GM19328 (cell line): ENCODE measurements around the gene NDRG3.
"Not testable (repeated sequence)": the region's sequence is repeated elsewhere in the genome, so short reads cannot be mapped to it uniquely, and the experiment has no call there.

Experiments
- ATAC-seq: cut with Tn5 transposase; IDR thresholded peaks from one replicate; pipeline ENCODE4 v1.9.1; 2021; ENCODE audit warnings: mild to moderate bottlenecking, moderate library complexity; ENCODE audit not compliant: unreplicated experiment

The NDRG3 gene

DNA sequence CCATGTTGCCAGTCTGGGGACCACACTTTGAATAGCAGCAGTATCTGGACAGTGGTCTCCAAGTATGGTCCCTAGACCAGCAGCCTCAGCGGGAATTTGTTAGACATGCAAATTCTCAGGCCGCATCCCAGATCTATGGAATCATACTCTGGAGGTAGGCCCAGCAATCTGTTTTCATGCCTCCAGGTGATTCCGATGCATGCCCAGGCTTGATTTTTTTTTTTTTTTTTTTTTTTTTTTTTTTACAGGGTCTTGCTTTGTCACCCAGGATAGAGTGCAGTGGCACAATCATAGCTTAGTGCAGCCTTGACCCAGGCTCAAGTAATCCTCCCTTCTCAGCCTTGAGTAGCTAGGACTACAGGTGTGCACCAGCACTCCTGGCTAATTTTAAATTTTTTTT is 99.2 kb downstream of the NDRG3 start:
- no peak for ATAC-seq

GRCh38 chr20:36645998-36646397 is 99.9 kb downstream of the NDRG3 start, which contains the start of gene SLA2:
SLA2 (minus strand) TSS chr20:36646196; CDS start chr20:36641335, 4,861 bp downstream.
- ATAC-seq = no peak

- no peak for ATAC-seq
Measured at GRCh38 chr20:36645353-36645752, 100.5 kb downstream of the NDRG3 start.

- no peak for ATAC-seq
Measured at GRCh38 chr20:36644706-36645095, 101.2 kb downstream of the NDRG3 start.

DNA sequence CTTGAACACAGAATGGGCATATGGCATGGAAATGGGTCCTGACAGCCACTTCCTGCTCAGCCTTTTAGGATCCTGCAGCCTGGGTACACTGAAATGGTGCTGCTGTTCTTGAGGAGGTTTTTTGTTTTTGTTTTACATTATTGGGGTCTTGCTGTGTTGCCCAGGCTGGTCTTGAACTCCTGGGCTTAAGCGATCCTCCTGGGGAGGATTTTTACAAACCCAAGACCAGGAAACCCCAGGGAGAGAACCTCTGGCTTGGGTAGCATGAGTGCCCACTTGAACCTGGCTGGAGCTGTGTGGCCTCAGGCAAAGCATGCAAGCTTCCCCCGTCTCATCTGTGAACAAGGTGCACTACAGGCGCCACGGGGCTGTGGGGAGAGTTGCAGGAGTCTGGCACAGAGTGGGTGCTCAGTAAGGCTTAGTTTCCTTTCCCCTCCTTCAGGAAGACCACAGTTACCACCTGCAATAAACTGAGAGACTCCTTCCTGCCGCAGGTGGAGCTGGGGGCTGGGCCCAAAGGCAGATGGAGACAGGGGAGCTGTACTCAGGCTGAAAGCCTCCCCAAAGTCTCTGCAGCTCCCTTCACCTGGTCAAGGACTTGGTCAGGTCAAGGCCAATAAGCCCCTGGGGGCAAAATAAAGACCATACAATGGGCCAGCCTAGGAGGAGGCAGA is 101.7 kb downstream of the NDRG3 start:
- no peak for ATAC-seq

GRCh38 chr20:36642136-36642535 is 103.8 kb downstream of the NDRG3 start:
- no peak for ATAC-seq

DNA sequence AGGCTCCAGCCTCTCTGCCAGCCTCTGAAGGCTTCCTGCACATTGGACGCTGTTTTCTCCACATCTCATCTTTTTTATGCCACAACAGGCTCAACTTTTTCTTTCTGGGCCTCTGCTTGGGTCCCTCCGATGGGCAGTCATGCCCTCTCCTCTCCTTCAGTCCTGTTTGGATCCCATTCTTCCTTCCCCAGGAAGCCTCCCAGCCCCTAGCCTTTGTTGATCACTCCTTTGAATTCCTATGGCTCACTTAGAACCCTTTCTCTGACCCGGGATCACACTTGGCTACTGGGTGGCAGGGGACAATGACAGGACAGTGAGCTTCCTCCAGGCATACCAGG is 104.4 kb downstream of the NDRG3 start:
- ATAC-seq = no peak

DNA sequence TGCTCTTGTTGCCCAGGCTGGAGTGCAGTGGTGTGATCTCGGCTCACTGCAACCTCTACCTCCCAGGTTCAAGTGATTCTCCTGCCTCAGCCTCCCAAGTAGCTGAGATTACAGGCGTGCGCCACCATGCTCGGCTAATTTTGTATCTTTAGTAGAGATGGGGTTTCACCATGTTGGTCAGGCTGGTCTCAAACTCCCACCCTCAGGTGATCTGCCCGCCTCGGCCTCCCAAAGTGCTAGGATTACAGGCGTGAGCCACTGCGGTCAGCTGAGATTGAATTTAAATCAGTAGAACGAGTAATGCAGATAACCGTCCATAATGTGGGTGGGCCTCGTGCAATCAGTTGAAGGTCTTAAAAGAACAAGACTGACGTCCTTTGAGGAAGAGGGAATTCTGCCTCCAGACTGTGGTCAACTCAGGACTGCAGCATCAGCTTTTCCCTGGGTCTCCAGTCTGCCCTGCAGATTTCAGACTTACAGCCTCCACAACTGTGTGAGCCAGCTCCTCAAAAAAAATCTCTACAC is 107.0 kb downstream of the NDRG3 start:
- ATAC-seq = not testable (repeated sequence)

DNA sequence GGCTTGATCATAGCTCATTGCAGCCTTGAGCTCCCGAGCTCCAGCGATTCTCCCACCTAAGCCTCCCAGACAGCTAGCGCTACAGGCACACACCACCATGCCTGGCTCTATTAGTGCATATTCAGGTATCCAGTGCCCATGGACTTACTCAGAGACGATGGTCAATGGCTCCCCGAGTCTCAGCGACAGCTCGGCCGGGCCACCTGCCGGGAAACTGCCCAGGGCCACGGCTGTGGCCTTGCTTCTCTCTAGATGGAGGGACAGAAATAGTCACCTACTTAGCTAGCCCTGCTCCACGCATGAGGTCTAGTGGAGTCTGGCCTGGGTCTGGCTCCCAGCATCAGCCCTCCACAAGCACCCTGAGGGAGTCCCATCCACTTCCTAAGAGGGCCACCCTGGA is 111.5 kb downstream of the NDRG3 start:
- ATAC-seq = no peak

GRCh38 chr20:36633285-36633772 is 112.6 kb downstream of the NDRG3 start:
- no peak for ATAC-seq

DNA sequence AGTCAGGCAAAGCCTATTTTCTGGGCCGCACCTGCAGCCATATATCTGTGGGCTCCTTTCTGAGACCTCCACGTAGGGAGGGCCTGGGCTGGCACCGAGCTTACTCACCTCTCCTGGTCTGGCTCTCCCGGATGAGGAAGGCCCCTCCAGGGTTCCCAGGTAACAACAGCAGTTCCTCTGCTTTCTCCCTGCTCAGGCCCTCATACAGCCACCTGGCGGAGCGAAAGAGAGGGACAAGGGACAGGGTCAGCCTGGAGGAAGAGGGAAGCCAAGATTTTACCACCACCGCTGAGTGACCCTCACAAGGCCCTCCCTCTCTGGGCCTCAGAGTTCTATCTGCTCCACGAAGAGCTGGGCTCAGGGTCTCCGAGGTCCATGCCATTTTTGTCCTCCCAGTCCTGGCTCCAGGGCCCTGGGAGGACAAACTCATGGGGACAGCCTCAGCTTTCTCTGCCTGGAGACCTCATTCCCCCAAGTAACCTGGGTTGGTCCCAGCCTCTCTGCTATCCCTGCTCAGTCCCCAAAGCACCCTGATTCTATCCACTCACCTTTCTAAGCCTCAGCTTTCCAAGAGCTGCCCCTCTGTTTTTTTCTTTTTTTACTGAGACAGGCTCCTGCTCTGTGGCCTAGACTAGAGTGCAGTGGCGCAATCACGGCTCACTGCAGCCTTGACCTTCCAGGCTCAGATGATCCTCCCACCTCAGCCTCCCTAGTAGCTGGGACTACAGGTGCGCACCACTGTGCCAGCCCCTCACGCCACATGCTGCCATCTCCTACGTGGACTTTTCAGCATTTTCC is 113.2 kb downstream of the NDRG3 start:
- no peak for ATAC-seq

DNA sequence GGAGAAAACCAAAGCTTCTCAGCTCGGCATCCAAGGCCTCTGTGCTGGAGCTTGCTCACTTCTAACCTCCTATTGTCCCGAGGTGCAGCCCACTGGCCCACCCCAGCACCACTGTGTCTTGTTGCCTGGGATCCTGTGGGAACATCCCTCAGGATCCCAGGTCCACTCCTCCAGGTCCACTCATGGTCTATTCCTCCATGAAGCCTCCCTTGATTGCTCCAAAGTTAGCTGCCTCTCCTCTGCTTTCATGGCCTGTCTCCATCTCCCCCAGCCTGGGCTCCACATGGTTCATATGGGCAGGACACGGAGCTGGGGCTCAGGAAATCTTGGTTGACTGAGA is 113.8 kb downstream of the NDRG3 start:
- ATAC-seq = no peak

DNA sequence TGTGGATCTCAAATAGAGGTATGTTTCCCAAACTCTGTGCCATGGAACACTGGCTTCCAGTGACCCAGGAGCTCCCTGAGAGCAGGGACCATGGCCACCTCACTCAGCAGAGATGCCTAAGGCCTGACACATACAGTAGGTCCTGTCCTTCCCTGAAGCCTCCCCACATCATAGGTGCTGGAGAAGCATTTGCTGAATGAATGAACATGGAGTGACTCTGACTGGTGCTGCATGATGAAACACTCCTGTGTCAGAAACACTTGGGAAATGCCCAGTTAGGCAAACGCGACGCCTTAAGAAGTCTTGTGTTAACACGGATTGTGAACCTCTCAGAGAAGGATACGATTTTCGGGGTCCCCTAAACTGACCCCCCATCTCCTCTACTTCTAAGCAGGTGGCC is 114.2 kb downstream of the NDRG3 start:
- ATAC-seq = no peak

DNA sequence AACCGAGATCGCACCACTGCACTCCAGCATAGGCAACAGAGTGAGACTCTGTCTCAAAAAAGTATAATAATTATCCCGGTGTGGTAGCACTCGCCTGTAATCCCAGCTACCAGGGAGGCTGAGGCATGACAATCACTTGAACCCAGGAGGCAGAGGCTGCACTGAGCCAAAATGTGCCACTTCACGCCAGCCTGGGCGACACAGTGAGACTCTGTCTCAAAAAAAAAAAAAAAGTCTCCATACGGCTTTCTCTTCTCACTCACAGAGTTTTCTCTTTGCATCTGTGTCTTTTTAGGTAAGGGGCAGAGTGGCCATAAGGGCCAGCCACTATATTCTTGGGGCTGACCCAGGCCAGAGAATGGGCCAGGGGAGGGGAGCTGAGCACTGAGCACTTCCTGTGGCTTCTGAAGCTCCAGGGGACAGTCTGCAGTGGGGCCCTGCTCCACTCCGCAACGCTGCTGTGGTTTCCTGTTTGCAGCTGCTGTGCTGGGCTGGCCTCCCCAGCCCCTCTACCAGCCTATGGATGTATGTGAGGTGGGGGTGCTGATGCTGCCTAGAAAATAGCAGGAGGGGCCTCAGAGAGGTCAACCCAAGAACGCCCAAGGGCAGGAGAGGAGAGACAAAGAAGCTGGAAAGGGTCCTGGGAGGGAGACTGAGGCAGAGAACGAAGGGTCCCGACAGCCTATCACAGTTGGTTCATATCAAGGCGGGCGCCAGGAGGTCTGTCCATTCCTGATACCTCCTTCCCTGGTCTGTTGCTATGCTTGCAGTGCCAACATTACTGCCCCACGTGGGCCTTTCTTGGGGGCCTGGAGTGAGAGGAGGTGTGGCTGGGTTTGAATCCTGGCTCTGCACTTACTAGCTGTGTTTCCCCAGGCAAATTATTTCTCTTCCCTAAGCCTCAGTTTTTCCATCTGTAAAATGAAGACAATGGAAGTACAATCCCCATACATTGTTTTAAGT is 115.9 kb downstream of the NDRG3 start:
- ATAC-seq = no peak

DNA sequence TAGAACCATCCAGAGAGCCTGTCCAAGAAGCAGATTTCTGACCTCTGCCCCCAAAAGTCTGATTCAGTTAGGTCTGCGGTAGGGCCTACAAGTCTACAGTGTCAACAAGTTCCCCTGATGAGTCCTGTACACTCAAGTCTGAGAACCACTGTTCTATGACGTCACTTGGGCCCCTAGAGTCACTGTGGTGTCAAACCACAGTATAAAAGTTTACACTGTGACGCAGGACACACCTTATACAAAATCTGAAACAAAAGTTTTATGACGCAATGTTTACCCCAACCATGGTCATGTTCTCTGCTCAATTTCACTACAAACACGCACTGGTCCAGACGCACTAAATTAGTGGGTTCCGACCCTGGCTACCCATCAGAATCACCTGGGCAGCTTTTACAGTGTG is 117.8 kb downstream of the NDRG3 start:
- ATAC-seq = no peak

GRCh38 chr20:36624944-36625324 is 121.0 kb downstream of the NDRG3 start:
- ATAC-seq = no peak

GRCh38 chr20:36624068-36624943 is 121.6 kb downstream of the NDRG3 start:
- no peak for ATAC-seq

- ATAC-seq = no peak
Measured at GRCh38 chr20:36623444-36623843, 122.4 kb downstream of the NDRG3 start.

- no peak for ATAC-seq
Measured at GRCh38 chr20:36620917-36621316, 125.0 kb downstream of the NDRG3 start.
